ENCODE data around the gene PARD3. TPM values are rescaled to one million over a fixed set of nuclear protein-coding genes. Genes with fewer than 3 reads are reported as not detected.

Gene PARD3
- total RNA-seq, 1 experiment from 2014 or later, result 154 TPM

DNA sequence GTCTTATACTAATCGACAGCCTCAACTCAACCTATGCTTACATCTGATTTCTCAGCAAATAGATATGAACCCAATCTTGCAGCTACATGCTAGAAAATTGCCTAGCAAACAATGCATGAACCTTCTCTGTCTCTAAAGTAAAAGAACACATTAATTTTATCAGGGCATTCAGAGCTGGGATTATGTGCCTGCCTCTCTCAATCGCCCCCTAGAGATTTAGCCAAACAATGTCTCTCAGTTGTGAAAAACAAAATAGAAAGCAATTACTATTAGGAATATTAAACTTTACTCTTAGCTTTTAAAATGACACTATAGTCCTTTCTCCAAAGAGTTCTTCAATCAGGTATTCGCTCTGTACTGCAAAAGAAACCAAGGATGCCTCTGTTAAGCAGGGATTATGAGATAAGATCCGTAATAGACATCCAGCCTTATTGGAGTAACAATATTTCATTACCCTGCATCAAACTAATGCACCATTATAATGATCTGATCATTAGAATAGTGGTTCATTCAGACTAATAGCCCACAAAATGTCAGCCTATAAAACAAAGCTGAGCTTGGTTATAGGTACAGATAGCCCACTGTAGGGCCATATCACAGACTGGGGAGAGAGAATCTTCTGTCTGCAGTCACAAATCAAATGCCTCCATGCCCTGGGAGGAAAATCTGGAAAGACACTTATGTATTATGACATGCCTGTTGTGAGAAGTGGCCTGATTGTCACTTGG is 736.9 kb downstream of the PARD3 start:
- BruUV-seq (replicated peaks), result no TSS peak
- no peaks in the 10 kb centered on the region for H3K79me2 ChIP-seq (ENCODE audit: low read length)
- H3K9me3 ChIP-seq (ENCODE audit: low read length), result no peaks in the 10 kb centered on the region
- no peaks in the 10 kb centered on the region for H3F3A ChIP-seq (ENCODE audit: low read length, unreplicated experiment)
- ChIA-PET CTCF (interaction anchor here (0.5 to 0.6 kb wide), 2 partner anchors 25 to 440 kb away, joined by 3 to 5 read pairs; no protein-coding TSS in a partner anchor), POLR2A (ENCODE audit: unreplicated experiment) (no interaction called here)
- DNase-seq (no peak), ATAC-seq (peak; percentile 38)
- no peaks in the 10 kb centered on the region for H3K36me3 ChIP-seq (ENCODE audit: low read depth, low read length)
- no peaks in the 10 kb centered on the region for H3K27me3 ChIP-seq (ENCODE audit: low read length)
- H3K27ac ChIP-seq (ENCODE audit: low read length), result no peak overlapping the region
- no peak overlapping the region for H2AFZ ChIP-seq (ENCODE audit: low read length)
- no peak overlapping the region for H3K4me3 ChIP-seq (ENCODE audit: low read length)
- no peak overlapping the region for H3K4me2 ChIP-seq (ENCODE audit: low read length)
- no peaks in the 10 kb centered on the region for H3K9me2 ChIP-seq (replicated peaks; ENCODE audit: low read length)
- H3K4me1 ChIP-seq (ENCODE audit: insufficient read depth, low read length), result no peaks in the 10 kb centered on the region
- no peaks in the 10 kb centered on the region for H4K20me1 ChIP-seq (ENCODE audit: low read length)
- no peak for TF ChIP-seq EZH2phosphoT487 (IDR thresholded peaks at IDR 0.05; ENCODE audit: borderline replicate concordance, low read length)
- TF ChIP-seq CTCF (conservative IDR thresholded peaks at IDR 0.05; ENCODE audit: low read depth, low read length), result peak; percentile 76
- intact Hi-C loops (cut with micrococcal nuclease), result loop anchor here (1.0 kb wide), 1 partner anchor 748 kb away; no protein-coding TSS in a partner anchor
- H3K9ac ChIP-seq (ENCODE audit: low read length), result no peak overlapping the region

GRCh38 chr10:34076443-34076842 is 738.7 kb downstream of the PARD3 start:
- no peak for ATAC-seq
- Histone ChIP-seq H3K4me3 (ENCODE audit: low read length) (no peak overlapping the region), H3K9me2 (replicated peaks; ENCODE audit: low read length) (no peaks in the 10 kb centered on the region), H3K9me3 (ENCODE audit: low read length) (no peaks in the 10 kb centered on the region), H3K79me2 (ENCODE audit: low read length) (no peaks in the 10 kb centered on the region), H3K4me1 (ENCODE audit: insufficient read depth, low read length) (no peaks in the 10 kb centered on the region), H3K36me3 (ENCODE audit: low read depth, low read length) (no peaks in the 10 kb centered on the region), H3K9ac (ENCODE audit: low read length) (no peak overlapping the region), H3K4me2 (ENCODE audit: low read length) (no peak overlapping the region), H4K20me1 (ENCODE audit: low read length) (no peaks in the 10 kb centered on the region), H3K27ac (ENCODE audit: low read length) (no peak overlapping the region), H3F3A (ENCODE audit: low read length, unreplicated experiment) (no peaks in the 10 kb centered on the region), H2AFZ (ENCODE audit: low read length) (no peak overlapping the region), H3K27me3 (ENCODE audit: low read length) (no peaks in the 10 kb centered on the region)
- BruUV-seq (replicated peaks), result no TSS peak
- intact Hi-C loops (cut with micrococcal nuclease), result no loop called here
- TF ChIP-seq EZH2 (IDR thresholded peaks at IDR 0.05; ENCODE audit: low read length, unreplicated experiment) (no peak), EZH2phosphoT487 (IDR thresholded peaks at IDR 0.05; ENCODE audit: borderline replicate concordance, low read length) (no peak), CTCF (conservative IDR thresholded peaks at IDR 0.05; ENCODE audit: low read depth, low read length) (no peak)
- no peak for DNase-seq
- ChIA-PET CTCF (no interaction called here), POLR2A (ENCODE audit: unreplicated experiment) (interaction anchor here (0.6 to 0.7 kb wide), 2 partner anchors 27 to 275 kb away, joined by 5 to 6 read pairs; no protein-coding TSS in a partner anchor)

- no peaks in the 10 kb centered on the region for H3K9me3 ChIP-seq (ENCODE audit: low read length)
- ATAC-seq (peak; percentile 25), DNase-seq (no peak)
- intact Hi-C loops (cut with micrococcal nuclease), result no loop called here
- no peaks in the 10 kb centered on the region for H3F3A ChIP-seq (ENCODE audit: low read length, unreplicated experiment)
- no peak overlapping the region for H3K4me2 ChIP-seq (ENCODE audit: low read length)
- H2AFZ ChIP-seq (ENCODE audit: low read length), result no peak overlapping the region
- no peaks in the 10 kb centered on the region for H3K9me2 ChIP-seq (replicated peaks; ENCODE audit: low read length)
- H3K4me3 ChIP-seq (ENCODE audit: low read length), result no peak overlapping the region
- no peak for TF ChIP-seq EZH2phosphoT487 (IDR thresholded peaks at IDR 0.05; ENCODE audit: borderline replicate concordance, low read length)
- no peak for TF ChIP-seq CTCF (conservative IDR thresholded peaks at IDR 0.05; ENCODE audit: low read depth, low read length)
- no peak overlapping the region for H3K27ac ChIP-seq (ENCODE audit: low read length)
- ChIA-PET CTCF (no interaction called here), POLR2A (ENCODE audit: unreplicated experiment) (interaction anchor here (0.6 to 0.7 kb wide), 2 partner anchors 28 to 473 kb away, joined by 5 to 6 read pairs; no protein-coding TSS in a partner anchor)
- H3K79me2 ChIP-seq (ENCODE audit: low read length), result no peaks in the 10 kb centered on the region
- BruUV-seq (replicated peaks), result no TSS peak
- no peaks in the 10 kb centered on the region for H3K27me3 ChIP-seq (ENCODE audit: low read length)
- H3K36me3 ChIP-seq (ENCODE audit: low read depth, low read length), result no peaks in the 10 kb centered on the region
- H3K4me1 ChIP-seq (ENCODE audit: insufficient read depth, low read length), result no peaks in the 10 kb centered on the region
- H4K20me1 ChIP-seq (ENCODE audit: low read length), result no peaks in the 10 kb centered on the region
- H3K9ac ChIP-seq (ENCODE audit: low read length), result no peak overlapping the region
These were observed 739.7 kb downstream of the PARD3 start for GRCh38 chr10:34075254-34075926.
